Measurements from ENCODE around the gene AIM2.

GRCh38 chr1:159066108-159066507, 10.5 kb downstream of the AIM2 start:
- TF ChIP-seq CTCF (conservative IDR thresholded peaks at IDR 0.05) = no peak
- no peak for TF ChIP-seq ZFX (IDR thresholded peaks at IDR 0.05)
